Measurements from ENCODE around the gene RSPH9.

The RSPH9 gene

GRCh38 chr6:43687079-43687436, 42.2 kb downstream of the RSPH9 start:
- no peak for DNase-seq (ENCODE audit: low spot score)
- TF ChIP-seq, protein P1, sequence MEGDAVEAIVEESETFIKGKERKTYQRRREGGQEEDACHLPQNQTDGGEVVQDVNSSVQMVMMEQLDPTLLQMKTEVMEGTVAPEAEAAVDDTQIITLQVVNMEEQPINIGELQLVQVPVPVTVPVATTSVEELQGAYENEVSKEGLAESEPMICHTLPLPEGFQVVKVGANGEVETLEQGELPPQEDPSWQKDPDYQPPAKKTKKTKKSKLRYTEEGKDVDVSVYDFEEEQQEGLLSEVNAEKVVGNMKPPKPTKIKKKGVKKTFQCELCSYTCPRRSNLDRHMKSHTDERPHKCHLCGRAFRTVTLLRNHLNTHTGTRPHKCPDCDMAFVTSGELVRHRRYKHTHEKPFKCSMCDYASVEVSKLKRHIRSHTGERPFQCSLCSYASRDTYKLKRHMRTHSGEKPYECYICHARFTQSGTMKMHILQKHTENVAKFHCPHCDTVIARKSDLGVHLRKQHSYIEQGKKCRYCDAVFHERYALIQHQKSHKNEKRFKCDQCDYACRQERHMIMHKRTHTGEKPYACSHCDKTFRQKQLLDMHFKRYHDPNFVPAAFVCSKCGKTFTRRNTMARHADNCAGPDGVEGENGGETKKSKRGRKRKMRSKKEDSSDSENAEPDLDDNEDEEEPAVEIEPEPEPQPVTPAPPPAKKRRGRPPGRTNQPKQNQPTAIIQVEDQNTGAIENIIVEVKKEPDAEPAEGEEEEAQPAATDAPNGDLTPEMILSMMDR (IDR thresholded peaks at IDR 0.05; ENCODE audit: extremely low read depth, insufficient read depth, missing control alignments) = no peak
- in situ Hi-C loops (cut with MboI; ENCODE audit: low pct_unique_long_range_greater_than_20kb, low sequenced_read_pairs, unreplicated experiment) = no loop called here

DNA sequence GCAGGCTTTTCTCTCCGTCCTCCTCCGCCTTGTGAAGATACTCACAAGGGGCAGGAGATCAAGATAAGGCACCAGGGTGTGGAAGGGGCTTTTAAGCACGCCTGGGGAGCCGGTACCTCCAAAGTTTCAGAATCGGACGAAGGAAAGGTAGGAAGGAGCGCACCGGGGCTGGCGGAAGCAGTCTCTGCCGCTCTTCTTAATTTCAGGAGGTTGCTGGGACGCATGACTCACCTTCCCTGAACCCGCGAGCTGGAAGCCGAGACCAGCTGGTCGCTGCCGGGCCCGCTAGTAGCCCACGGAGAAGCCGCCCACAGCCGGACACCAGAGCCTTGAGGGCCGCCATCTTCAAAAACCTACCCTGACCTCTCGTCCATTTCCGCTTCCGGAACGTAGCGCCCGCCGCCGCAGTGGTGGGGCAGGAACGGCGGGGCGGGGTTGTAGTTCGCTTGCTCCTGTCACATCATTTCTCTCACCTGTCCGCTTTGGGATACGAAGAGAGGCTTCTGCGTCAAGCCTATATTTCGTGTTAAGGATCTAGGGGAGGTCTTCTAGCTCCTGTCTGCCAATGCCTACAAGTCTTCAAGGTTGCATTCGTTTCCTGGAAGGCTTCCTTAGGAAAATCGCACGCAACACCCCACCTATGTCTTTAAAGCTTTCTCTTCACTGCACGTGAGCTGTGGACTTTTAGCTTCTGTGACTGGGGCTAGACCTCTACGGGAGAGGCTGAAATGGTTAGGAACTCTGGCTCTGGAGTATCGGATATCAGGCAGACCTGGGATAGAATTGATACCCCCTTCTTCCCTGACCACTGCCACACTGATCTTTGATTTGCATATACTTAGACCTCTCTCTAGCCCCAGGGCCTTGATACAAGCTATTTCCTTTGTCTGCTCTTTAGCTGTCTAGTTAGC, 42.9 kb downstream of the RSPH9 start, which contains the start of gene MRPS18A:
Gene MRPS18A, minus strand, starts transcription at position 355 of the 911 bp plus-strand sequence. Its CDS starts 12 bp downstream, at position 343.
- in situ Hi-C loops (cut with MboI; ENCODE audit: low pct_unique_long_range_greater_than_20kb, low sequenced_read_pairs, unreplicated experiment) = no loop called here
- TF ChIP-seq, protein P1 (IDR thresholded peaks at IDR 0.05; ENCODE audit: extremely low read depth, insufficient read depth, missing control alignments) = no peak
- DNase-seq (ENCODE audit: low spot score) = peak; percentile 90

DNA sequence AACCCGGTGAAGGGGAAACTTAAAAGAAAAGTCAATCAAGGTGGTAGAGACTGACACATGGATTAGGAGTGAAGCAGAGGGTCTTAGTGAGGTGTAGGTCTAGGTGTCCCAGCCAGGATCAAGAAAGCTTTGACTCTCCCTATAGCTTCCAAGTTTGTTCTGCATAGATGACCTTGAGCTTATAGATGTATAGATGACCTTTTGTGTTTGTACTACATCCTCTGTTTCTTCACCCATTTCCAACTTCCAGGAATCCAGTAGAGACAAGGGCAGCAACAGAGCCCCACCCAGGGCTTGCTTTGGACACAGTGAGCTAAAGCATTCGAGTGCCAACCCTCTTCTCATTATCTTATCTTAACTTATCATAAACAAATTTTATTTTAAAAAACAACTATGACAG, 44.6 kb downstream of the RSPH9 start:
- in situ Hi-C loops (cut with MboI; ENCODE audit: low pct_unique_long_range_greater_than_20kb, low sequenced_read_pairs, unreplicated experiment) = no loop called here
- TF ChIP-seq, protein P1 (IDR thresholded peaks at IDR 0.05; ENCODE audit: extremely low read depth, insufficient read depth, missing control alignments) = no peak
- DNase-seq (ENCODE audit: low spot score) = no peak

- no peak for DNase-seq (ENCODE audit: low spot score)
- TF ChIP-seq, protein P1 (IDR thresholded peaks at IDR 0.05; ENCODE audit: extremely low read depth, insufficient read depth, missing control alignments) = no peak
- in situ Hi-C loops (cut with MboI; ENCODE audit: low pct_unique_long_range_greater_than_20kb, low sequenced_read_pairs, unreplicated experiment) = no loop called here
Observed at GRCh38 chr6:43695215-43695966, 50.6 kb downstream of the RSPH9 start.

DNA sequence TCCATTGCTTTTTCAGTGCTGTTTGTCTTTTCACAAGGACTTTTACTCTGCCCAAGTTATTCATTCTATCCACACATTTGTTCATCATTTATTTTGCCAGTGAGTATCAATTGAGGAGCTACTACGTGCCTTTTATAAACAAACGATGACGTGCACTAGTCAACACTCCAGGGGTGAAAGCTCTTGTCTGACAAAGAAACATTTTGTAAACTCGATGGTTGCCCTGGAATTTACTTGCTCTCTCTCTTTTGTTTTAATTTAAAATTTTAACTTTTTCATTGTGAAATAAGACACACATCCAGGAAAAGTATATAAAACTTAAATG, 51.1 kb downstream of the RSPH9 start:
- in situ Hi-C loops (cut with MboI; ENCODE audit: low pct_unique_long_range_greater_than_20kb, low sequenced_read_pairs, unreplicated experiment) = no loop called here
- TF ChIP-seq, protein P1 (IDR thresholded peaks at IDR 0.05; ENCODE audit: extremely low read depth, insufficient read depth, missing control alignments) = no peak
- no peak for DNase-seq (ENCODE audit: low spot score)

DNA sequence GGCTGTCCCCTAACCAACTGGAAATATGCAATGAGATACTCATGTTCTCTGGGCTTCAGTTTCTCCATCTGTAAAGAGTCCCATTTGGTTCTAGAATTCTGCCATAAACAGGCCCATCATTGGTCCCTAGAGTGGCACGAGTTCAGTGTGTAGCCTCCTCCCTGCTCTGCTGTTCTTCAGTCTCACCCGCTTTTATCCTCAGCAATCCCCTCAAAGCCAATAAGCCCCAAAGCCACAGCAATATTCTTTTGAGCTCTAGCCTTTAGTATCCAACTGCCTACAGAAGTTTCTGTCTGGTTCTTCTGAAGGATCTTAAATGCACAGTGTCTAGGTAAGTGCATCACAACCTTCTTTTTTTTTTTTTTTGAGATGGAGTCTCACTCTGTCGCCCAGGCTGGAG, 52.6 kb downstream of the RSPH9 start:
- no peak for DNase-seq (ENCODE audit: low spot score)
- in situ Hi-C loops (cut with MboI; ENCODE audit: low pct_unique_long_range_greater_than_20kb, low sequenced_read_pairs, unreplicated experiment) = no loop called here
- TF ChIP-seq, protein P1 (IDR thresholded peaks at IDR 0.05; ENCODE audit: extremely low read depth, insufficient read depth, missing control alignments) = no peak

Measured in GM13977 (cell line).